Putamen (tissue), 1 donor: ENCODE results near the gene TMEM161B.
"Not testable (repeated sequence)": the region's sequence is repeated elsewhere in the genome, so short reads cannot be mapped to it uniquely, and the experiment has no call there.

ENCODE experiments used
- DNase-seq: peaks from one replicate; pipeline ENCODE4 v3.0.0-alpha.2; 2016; ENCODE audit warnings: low spot score

Gene TMEM161B

DNA sequence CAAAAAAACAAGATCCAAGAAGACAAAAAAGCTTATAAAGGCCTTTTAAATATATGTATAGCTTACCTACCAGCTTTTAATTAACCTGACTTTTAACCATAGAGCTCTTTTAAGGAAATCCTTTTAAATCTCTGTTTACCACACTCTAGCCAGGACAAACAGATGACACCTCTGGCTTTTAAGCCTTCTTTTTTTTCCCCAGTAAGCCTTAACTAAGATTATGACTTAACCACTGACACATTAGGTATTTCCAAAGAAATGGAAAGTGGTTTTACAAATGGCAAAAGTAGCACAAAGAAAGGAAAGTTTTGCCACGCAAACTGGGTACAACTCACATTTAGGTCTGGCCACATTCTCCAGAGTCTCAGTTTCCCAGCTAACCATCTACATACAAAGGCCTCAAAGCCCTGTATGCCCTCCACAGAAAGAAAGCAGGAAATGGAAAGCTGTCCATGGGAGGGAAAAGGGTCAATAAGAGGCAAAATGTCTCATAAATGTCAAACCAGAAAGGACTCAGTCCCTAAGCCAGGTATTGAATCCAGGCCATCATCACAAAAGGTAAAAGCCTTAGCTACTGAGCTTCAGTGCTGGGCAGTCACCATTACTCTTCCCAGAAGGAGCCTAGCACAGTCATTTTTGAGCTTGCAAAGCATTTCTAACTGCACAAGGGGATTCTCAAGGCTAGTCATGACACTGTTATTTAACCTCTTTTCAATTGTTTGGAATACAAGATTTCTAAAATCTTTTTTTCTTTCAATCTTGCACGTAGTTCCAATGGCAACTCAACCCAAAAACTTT lies 19.7 kb downstream of the TMEM161B start:
- no peak for DNase-seq

DNA sequence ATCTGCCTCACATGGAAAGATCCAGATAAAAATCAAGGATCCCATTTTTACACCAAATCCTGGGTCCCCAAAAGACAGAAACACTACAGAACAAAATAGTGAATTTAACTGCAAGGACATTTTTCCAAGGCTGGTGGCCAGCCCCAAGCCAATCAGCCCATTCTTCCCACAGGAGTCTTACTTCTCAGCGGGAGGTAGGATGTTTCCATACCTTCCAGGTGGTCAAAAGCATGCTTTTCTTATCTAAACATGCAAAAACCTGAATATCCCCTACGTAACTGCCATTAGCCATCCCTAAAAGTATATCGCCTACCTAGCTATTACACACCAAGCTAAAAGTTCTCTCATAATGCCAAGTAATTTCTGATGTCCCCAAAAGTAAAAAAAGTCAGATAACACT lies 20.6 kb downstream of the TMEM161B start:
- no peak for DNase-seq

DNA sequence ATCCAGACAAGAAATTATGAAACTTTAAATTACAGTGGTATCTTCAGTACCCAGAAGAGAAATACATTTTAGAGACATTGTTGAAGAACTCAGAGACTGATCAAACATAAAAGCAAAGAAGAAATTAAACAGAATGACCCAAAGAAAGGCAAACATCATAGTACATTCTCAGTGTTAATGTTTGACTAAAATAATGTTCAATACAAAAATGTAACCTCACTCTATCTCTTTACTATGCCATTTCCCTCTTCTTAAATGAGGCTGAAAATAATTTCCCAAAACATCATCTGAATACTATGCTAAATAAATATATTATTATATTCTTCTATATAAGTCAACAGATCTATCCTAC lies 22.8 kb downstream of the TMEM161B start:
- no peak for DNase-seq

DNA sequence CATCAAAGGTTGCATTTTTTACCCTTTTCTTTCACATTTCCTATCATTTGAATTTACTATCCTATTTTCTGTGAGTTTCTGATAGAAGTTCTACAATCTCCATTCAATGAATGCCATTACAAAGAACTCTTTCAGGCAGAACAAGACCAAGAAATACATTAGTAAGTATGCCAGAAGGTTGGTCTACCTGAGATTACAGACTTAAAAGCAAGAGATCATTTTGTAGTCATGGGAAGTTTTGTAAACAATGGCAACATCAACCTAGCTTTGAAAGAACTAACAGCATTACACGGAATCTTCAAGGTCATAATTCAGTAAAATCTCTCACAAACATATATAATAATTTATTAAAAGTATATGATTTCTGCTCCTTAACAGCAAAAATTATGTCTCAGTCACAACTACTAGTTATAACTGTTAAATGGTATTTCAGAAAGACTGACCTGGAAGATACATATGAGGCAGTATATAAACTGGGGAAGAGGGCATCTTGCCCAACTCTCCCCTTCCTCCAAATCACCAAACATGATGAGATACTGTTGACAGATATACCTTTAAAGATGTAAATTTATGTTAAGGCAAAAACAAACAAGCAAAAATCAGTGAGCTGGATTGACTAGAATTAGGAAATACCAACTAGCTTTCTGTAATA lies 23.3 kb downstream of the TMEM161B start:
- no peak for DNase-seq

DNA sequence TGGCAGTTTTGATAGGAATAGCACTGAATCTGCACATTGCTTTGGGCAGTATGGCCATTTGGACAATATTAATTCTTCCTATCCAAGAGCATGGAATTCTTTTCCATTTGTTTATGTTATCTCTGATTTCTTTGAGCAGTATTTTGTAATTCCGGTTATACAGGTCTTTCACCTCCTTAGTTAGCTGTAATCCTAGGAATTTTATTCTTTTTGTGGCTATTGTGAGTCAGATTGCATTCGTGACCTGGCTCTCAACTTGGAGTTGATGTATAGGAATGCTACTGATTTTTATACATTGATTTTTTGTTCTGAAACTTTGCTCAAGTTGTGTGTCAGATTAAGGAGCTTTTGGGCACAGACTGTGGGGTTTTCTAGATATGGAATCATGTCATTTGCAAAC lies 24.0 kb downstream of the TMEM161B start:
- no peak for DNase-seq

DNA sequence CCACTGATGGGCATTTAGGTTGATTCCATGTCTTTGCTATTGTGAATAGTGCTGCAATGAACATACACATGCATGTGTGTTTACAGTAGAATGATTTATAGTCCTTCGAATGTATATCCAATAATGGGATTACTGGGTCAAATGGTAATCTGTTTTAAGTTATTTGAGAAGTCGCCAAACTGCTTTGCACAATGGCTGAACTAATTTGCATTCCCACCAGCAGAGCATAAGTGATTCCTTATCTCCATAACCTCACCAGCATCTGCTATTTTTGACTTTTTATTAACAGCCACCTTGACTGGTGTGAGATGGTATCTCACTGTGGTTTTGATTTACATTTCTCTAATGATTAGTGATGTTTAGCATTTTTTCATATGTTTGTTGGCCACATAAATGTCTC lies 25.2 kb downstream of the TMEM161B start:
- not testable (repeated sequence) for DNase-seq

DNA sequence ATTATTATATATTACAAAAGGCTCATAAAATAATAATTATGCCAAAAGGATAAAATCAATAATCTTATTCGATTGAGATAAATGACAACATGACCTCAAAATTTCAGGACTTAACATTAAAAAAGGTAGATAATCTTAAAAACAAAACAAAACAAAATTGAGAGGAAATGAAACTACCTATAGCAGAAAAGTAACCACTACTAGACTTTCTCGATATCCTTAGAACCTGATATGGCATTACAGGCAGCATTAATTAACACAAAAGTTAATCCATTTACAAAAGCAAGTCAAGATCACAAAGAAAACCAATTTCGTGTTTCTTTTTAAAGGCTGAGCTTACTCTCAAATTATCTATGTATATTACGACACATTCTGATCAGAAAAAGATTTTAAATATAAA lies 29.9 kb downstream of the TMEM161B start:
- DNase-seq, result no peak

DNA sequence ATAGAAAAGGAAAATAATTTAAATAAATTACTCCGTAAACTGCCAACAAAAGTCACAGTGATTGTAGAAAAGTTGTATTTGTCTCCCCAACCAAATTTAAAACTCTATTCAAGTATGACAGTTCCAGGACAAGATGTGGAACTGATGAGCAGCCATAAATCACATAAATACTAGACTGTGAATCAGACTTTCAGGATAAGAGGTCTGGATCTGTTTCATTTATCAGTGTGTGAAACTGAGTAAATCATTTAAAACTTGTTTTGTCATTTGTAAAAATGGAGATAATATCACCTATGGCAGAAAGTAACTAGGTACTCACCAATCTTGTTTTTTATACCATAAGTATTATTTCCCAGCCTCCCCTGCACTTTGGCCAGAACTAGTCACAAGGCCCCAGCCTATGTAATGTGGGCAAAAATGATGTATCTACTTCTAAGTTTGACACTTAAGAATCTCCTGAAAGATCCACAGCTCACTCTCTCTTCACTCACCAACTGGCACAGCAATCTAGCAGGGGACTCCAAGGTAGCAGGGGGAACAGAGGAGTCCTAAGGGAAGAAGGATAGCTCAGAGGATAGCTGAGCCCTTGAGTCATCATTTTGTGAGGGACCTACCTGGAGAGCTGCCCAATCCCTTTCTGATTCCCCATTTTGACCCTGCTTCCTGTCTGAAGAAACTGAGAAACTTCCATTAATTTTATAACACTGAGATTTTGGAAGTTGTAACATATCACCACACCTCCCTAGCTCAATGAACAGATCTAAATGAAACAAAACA lies 31.6 kb downstream of the TMEM161B start:
- no peak for DNase-seq

DNA sequence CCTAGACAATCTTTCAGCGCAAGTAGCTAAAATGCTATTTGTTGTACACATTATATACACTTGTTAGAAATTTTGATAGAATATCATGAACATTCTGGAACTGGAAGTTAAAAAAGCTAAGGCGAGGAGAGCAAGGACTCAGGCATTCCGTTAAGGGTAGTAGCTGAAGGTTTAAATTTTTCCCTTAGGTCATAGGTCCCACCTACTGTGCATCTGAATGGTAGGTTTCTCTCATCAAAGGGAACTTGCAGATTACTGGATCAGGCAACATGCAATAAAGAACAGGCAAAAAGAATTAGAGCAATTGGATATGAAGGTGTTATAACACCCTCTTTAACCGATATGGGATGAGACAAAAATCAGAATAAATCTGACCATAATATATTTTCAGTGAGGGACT lies 32.8 kb downstream of the TMEM161B start:
- DNase-seq, result no peak

DNA sequence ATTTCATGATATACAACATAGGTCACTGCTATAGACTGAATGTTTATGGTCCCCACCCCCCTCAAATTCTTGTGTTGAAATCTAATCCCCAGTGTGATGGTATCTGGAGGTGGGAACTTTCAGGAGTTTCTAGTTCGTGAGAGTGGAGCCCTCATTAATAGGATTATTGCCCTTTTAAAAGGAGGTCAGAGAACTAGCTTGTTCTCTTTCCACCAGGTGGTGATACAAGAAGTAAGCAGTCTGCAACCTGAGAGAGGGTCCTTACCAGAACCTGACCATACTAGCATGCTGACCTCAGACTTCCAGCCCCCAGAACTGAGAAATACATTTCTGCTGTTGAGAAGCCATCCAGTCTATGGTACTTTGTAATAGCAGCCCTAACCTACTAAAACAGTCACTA lies 33.3 kb downstream of the TMEM161B start:
- DNase-seq, result no peak

DNA sequence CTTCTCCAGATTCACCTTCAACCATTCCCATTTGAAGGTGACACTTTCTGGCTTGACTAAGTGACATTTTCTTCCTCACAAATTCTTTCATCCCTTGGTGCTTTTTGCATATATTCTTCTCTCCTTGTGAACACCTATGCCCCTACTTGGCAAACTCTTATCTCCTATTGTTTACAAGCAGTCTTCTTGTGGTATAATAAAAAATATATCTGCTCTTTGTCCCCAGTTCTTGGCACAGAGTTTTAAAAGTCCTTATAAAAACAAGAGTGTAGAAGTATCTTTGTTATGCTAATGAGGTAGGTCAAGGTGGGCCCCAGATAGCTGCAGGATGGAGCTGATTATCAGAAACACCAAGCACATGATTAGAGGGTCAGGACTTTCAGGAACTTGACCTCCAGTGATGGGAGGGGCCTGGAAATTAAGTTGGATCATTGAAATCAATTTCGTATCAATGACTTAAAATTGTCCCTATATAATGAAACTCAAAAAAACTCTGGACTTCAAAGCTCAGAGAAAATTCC lies 38.0 kb downstream of the TMEM161B start:
- no peak for DNase-seq

DNA sequence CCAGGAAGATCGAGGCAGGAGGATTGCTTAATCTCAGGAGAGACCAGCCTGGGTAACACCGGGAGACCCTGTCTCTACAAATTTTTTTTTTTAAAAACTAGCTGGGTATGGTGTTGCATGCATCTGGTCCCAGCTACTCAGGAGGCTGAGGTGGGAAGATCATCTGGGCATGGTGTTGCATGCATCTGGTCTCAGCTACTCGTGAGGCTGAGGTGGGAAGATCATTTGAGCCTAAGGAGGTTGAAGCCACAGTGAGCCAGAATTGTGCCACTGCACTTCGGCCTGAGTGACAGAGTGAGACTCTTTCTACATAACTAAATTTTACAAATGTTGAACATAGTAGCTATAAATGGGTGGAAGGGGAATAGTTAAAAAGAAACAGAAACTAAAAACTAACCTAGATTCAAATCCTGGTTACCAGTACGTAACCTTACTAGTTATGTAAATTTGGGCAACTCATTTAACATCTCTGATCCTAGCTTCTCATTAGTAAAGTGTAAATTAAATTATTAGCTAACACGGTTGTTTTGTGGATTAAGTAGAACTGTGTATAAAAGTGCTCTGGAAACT lies 41.7 kb downstream of the TMEM161B start:
- no peak for DNase-seq

DNA sequence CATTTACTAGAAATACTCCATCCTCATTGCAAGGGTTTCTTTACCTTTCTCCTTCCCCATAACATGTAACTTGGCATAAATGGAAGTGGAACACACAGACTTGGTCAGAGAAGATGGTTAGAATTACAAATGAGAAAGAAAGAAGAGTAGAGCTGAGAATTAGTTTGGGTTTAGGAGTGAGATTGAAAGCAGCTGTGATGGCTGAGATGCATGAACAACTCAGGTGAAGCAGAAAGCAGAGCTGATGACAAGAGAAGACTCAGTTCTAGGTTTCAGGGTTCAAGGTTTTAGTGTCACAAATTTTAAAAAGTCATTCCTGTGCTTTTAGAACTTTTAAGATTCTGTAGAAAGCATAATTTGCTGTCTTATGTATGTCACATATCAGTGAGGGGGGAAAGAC lies 54.0 kb downstream of the TMEM161B start:
- DNase-seq, result no peak

DNA sequence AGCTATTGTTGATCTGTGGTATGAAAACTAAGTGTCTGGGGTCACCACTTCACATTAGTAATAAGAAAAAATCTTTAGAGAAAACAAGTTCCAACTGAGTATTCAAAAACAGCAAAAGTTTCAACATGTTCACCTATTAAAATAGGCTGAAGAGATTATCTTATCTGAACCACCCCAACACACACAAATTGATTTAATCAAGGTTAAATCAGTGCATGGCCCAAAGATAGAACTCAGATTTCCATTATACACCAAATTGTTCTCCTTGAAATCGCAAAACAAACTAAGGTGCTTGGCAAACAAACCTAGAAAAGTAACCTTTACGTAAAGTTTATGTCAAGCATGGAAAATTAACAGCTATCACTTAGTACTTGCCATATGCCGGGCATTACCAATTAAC lies 61.1 kb downstream of the TMEM161B start:
- DNase-seq, result no peak

DNA sequence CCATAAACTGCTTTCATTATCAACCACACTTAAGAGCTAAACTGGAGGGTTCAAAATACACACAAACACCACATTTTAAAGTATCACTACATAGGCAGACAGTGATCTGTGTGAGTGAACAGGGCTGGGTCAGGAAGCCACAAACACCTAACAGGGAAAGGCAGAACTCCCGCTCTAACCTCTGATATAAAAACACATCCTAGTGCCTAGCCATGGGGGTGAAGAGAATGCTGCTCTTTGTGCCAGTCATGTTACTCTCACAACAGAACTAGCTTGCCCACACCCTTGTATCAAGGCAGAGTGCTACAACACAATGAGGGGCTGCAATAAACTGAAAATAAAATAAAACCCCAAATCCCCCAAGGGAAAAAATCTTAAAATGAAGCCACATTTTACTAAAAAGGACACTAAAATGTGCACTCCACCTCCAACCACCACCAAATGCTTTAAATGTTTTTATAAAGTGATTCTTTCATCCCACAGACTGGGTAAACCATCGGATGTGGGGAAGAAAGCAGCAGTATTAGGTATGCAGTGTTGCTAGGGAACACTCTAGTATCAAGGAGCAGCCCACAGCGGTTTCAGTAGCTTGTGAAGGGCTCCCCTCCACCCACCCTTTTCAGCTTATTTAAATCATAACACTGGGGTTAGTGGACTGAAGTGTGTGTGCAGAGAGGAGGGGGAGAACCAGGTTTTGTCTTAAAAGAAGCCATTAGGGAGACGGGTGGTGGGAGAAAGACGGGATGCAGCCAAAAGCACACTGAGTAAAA lies 64.5 kb downstream of the TMEM161B start:
- DNase-seq, result peak; percentile 29

DNA sequence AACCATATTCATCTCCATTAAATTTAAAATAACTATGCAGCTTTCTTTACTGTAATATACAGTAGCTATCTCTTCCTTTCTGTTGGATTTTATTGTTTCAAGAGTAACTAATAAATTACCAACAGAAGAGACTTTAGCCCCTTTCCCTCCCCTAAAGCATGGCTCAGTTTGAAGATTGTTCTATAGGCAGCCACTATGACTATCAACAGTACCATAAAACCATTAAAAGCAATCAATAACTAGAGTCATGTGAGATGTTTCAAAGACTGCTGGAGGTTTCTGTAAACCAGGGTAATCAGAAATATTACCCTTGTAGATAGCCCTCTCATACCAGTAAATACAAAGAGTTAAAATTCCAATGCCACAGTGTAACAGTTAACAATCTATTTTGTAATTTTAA lies 73.0 kb downstream of the TMEM161B start:
- DNase-seq, result no peak

DNA sequence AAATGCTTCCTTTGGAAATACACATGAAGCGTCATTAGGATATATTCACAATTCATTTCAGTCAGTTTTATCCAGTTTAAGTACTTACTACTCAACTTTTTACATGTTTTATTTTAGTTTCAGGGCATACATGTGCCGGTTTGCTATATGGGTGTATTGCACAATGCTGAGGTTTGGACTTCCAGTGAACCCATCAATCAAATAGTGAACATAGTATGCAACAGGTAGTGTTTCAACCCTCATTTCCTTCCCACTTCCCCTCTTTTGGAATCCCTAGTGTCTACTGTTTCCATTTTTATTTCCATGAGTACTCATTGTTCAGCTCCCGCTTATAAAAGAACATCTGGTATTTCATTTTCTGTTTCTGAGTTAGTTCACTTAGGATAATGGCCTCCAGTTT lies 74.7 kb downstream of the TMEM161B start:
- DNase-seq, result no peak

DNA sequence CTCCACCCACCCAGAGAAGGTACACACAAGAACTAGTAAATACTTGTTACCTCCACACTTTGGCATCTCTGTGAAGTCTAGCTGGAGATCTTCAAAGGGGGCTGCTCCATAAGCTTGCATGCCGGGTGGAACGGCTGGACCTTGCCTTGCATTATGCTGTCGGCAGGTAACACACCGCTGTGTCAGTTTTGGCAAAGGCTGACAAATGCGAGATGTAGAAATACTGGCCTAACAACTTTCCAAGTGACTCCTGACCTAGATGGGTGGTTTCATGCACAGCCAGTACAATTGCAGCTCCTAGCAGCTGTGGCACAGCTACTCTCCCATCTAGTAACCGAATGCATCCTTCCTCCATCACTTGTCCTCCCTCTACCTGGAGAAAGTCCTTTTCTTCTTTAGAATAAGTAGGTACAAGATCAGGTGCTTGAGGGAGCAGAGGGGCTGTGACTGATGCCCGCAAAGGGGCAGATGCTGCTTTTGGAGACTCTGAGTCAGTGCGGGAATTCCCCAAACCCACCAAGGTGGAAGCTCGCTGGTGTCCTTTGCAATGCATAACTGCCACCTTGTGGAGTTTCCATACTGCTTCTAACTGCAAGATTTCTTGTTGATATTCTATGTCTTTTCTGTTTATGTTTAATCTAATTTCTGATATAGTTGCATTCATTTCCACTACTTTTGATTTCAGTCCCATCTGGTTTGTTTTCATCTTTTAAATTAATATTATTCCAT lies 78.4 kb downstream of the TMEM161B start:
- DNase-seq, result peak; percentile 46

DNA sequence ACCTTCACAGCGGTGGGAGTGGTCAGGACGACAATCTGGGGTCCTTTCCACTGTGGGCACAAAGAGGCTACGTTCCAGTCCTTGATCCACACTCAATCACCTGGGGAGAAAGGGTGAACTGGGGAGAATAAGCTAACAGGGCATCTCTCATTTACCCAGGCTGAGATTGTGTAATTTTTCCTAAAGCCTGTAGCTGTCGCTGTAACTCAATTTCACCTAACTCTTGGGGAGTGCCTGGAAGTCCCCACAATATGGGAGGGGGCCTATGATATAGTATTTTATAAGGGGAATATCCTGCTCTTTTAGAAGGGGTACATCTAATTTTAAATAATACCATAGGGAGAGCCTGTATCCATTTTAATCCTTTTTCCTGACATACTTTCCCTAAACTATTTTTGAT lies 79.2 kb downstream of the TMEM161B start:
- DNase-seq, result not testable (repeated sequence)

DNA sequence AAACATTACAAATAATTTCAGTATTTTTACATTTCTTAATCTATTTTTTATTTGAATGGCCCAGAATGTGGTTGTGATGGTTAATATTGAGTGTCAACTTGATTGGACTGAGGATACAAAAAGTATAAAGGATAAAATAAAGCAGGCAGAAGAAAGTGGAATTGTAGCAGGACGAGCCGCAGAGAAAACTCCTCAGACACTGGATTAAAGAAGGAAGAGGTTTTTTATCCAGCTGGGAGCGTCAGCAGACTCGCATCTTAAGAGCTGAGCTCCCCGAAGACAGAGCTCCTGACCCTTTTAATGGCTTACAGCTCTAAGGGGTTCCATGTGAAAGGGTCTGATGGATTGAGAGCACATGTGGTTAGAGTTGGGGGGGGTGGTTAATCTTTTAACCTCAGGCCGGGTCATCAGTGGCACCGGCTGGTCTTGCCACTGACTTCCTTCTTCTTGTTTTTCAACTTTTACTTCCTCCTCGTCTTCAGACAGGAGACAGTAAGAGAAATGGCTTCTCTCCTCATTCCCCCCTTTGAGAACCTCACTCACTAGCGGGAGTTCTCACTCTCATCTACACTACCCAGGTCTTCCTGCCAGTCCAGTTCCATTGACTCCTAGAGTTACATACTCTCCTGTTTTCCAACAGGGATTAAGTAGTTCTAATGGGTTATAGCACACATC lies 80.0 kb downstream of the TMEM161B start:
- DNase-seq, result no peak
